H1 (cell line): ENCODE data around the gene TXNDC15. TPM values are rescaled to one million over a fixed set of nuclear protein-coding genes. Genes with fewer than 3 reads are reported as not detected.

Experiments
- JUN ChIP-seq: IDR thresholded peaks from 2 replicates; pipeline ENCODE4 v1.6.1; 2011; ENCODE audit warnings: low read depth, mild to moderate bottlenecking, improper control_type of control experiment, low read length
- KDM5A ChIP-seq: fragments of 200-600 bp; IDR thresholded peaks from 2 replicates; pipeline ENCODE4 v1.7.1; 2012; ENCODE audit warnings: mild to moderate bottlenecking, low read length, inconsistent platforms, mixed read lengths
- SAP30 ChIP-seq: fragments of 300-600 bp; sonication (generic); IDR thresholded peaks from 2 replicates; pipeline ENCODE4 v1.7.1; 2012; ENCODE audit warnings: low read length, moderate library complexity, mild to moderate bottlenecking, inconsistent platforms; ENCODE audit not compliant: insufficient read depth, insufficient replicate concordance
- SP4 ChIP-seq: IDR thresholded peaks from 2 replicates; pipeline ENCODE4 v1.6.1; 2012; ENCODE audit warnings: low read length, inconsistent platforms
- polyA plus RNA-seq, 7 experiments: library from polyadenylated mRNA; depleted of rRNA in 3 of 7; stranded (reverse) in 5 of 7; unstranded in 2 of 7; fragments of >200 nt in 5 of 7; fragments of 200-250 nt in 2 of 7; gene quantifications; 1 replicate in 5 of 7; 2 replicates in 1 of 7; 4 replicates in 1 of 7; pipeline versions ENCODE4 v1.2.1 to v1.2.3, GENCODE V29; 2011 to 2013; ENCODE audit warnings: missing spikeins in 2 of 7, mixed read lengths in 2 of 7
- total RNA-seq: library from RNA; stranded (reverse); fragmentation: NEBNext Ultra II Directional; extraction: Animal tissue kit (Norgen Biotek cat#: 25700); gene quantifications from 2 replicates; pipeline ENCODE4 v1.2.1, GENCODE V29; 2021
- TF ChIP-seq, protein P1 (sequence below): fragments of 300-600 bp; sonication (generic); IDR thresholded peaks from 2 replicates; pipeline ENCODE4 v1.7.1; 2012; ENCODE audit warnings: low read length, moderate library complexity, mild to moderate bottlenecking, inconsistent platforms; ENCODE audit not compliant: insufficient replicate concordance
- TF ChIP-seq, protein P2 (sequence below): IDR thresholded peaks from 2 replicates; pipeline ENCODE4 v1.6.1; 2012; ENCODE audit warnings: low read length, inconsistent platforms
- TF ChIP-seq, protein P3 (sequence below): IDR thresholded peaks from 2 replicates; pipeline ENCODE4 v1.6.1; 2011; ENCODE audit warnings: low read length, improper control_type of control experiment
- TF ChIP-seq, protein P4 (sequence below): IDR thresholded peaks from 2 replicates; pipeline ENCODE4 v1.6.1; 2012; ENCODE audit warnings: inconsistent platforms

Gene TXNDC15
- total and polyA plus RNA-seq, 2 of the 8 experiments (the other 6 are each of a cell fraction or from before 2014, with no cell fraction given), result 20.1 to 30.8 TPM

DNA sequence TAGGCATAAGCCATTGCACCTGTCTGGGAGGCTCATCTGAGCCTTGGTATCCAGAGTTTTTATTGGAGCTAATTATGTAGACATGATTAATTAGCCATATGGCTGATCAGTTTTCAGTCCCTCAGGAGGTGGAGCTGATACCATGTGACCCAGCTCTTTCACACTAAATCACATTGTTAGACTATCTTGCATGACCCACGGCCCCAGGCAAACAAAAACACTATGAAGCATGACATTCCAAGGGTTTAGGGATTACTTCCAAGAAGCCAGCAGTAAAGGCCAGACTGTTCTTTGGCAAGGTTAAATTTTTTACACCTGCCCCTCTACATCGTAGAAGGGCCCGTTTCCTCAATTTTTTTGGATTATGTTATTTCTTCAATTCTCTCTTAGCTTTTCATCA lies 33.4 kb upstream of the TXNDC15 start (continued):
- TF ChIP-seq, protein P1, sequence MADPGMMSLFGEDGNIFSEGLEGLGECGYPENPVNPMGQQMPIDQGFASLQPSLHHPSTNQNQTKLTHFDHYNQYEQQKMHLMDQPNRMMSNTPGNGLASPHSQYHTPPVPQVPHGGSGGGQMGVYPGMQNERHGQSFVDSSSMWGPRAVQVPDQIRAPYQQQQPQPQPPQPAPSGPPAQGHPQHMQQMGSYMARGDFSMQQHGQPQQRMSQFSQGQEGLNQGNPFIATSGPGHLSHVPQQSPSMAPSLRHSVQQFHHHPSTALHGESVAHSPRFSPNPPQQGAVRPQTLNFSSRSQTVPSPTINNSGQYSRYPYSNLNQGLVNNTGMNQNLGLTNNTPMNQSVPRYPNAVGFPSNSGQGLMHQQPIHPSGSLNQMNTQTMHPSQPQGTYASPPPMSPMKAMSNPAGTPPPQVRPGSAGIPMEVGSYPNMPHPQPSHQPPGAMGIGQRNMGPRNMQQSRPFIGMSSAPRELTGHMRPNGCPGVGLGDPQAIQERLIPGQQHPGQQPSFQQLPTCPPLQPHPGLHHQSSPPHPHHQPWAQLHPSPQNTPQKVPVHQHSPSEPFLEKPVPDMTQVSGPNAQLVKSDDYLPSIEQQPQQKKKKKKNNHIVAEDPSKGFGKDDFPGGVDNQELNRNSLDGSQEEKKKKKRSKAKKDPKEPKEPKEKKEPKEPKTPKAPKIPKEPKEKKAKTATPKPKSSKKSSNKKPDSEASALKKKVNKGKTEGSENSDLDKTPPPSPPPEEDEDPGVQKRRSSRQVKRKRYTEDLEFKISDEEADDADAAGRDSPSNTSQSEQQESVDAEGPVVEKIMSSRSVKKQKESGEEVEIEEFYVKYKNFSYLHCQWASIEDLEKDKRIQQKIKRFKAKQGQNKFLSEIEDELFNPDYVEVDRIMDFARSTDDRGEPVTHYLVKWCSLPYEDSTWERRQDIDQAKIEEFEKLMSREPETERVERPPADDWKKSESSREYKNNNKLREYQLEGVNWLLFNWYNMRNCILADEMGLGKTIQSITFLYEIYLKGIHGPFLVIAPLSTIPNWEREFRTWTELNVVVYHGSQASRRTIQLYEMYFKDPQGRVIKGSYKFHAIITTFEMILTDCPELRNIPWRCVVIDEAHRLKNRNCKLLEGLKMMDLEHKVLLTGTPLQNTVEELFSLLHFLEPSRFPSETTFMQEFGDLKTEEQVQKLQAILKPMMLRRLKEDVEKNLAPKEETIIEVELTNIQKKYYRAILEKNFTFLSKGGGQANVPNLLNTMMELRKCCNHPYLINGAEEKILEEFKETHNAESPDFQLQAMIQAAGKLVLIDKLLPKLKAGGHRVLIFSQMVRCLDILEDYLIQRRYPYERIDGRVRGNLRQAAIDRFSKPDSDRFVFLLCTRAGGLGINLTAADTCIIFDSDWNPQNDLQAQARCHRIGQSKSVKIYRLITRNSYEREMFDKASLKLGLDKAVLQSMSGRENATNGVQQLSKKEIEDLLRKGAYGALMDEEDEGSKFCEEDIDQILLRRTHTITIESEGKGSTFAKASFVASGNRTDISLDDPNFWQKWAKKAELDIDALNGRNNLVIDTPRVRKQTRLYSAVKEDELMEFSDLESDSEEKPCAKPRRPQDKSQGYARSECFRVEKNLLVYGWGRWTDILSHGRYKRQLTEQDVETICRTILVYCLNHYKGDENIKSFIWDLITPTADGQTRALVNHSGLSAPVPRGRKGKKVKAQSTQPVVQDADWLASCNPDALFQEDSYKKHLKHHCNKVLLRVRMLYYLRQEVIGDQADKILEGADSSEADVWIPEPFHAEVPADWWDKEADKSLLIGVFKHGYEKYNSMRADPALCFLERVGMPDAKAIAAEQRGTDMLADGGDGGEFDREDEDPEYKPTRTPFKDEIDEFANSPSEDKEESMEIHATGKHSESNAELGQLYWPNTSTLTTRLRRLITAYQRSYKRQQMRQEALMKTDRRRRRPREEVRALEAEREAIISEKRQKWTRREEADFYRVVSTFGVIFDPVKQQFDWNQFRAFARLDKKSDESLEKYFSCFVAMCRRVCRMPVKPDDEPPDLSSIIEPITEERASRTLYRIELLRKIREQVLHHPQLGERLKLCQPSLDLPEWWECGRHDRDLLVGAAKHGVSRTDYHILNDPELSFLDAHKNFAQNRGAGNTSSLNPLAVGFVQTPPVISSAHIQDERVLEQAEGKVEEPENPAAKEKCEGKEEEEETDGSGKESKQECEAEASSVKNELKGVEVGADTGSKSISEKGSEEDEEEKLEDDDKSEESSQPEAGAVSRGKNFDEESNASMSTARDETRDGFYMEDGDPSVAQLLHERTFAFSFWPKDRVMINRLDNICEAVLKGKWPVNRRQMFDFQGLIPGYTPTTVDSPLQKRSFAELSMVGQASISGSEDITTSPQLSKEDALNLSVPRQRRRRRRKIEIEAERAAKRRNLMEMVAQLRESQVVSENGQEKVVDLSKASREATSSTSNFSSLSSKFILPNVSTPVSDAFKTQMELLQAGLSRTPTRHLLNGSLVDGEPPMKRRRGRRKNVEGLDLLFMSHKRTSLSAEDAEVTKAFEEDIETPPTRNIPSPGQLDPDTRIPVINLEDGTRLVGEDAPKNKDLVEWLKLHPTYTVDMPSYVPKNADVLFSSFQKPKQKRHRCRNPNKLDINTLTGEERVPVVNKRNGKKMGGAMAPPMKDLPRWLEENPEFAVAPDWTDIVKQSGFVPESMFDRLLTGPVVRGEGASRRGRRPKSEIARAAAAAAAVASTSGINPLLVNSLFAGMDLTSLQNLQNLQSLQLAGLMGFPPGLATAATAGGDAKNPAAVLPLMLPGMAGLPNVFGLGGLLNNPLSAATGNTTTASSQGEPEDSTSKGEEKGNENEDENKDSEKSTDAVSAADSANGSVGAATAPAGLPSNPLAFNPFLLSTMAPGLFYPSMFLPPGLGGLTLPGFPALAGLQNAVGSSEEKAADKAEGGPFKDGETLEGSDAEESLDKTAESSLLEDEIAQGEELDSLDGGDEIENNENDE, result no peak
- TF ChIP-seq, protein P2, sequence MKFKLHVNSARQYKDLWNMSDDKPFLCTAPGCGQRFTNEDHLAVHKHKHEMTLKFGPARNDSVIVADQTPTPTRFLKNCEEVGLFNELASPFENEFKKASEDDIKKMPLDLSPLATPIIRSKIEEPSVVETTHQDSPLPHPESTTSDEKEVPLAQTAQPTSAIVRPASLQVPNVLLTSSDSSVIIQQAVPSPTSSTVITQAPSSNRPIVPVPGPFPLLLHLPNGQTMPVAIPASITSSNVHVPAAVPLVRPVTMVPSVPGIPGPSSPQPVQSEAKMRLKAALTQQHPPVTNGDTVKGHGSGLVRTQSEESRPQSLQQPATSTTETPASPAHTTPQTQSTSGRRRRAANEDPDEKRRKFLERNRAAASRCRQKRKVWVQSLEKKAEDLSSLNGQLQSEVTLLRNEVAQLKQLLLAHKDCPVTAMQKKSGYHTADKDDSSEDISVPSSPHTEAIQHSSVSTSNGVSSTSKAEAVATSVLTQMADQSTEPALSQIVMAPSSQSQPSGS, result no peak
- TF ChIP-seq, protein P3, sequence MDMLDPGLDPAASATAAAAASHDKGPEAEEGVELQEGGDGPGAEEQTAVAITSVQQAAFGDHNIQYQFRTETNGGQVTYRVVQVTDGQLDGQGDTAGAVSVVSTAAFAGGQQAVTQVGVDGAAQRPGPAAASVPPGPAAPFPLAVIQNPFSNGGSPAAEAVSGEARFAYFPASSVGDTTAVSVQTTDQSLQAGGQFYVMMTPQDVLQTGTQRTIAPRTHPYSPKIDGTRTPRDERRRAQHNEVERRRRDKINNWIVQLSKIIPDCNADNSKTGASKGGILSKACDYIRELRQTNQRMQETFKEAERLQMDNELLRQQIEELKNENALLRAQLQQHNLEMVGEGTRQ, result no peak
- TF ChIP-seq, protein P4, sequence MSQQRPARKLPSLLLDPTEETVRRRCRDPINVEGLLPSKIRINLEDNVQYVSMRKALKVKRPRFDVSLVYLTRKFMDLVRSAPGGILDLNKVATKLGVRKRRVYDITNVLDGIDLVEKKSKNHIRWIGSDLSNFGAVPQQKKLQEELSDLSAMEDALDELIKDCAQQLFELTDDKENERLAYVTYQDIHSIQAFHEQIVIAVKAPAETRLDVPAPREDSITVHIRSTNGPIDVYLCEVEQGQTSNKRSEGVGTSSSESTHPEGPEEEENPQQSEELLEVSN, result no peak
- TF ChIP-seq SAP30, result no peak
- no peak for TF ChIP-seq KDM5A
- TF ChIP-seq SP4, result no peak
- no peak for TF ChIP-seq JUN
